ENCODE results near the gene UBXN10.
"Not testable (repeated sequence)": the region's sequence is repeated elsewhere in the genome, so short reads cannot be mapped to it uniquely, and the experiment has no call there.

The UBXN10 gene

DNA sequence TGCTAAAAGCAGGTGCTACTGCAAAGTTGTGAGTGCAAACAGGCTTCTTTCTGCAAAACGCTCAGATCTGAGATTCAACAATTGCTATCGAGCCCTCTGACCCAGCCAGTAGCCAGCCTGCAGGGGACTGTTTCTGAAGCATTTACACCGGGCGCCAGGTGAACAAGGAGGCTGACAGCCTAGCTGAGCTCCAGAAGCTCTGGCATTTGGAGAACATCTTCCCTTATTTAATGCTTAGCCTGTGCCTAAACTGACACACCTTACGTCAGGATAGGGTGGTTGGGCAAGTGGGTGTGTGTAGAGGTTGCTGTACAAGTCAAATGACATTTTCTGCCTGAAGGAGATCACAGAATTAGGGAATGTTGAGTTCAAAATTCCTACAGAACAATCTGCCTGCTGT, 16.3 kb downstream of the UBXN10 start:
- DNase-seq: no peak
- ATAC-seq: no peak

DNA sequence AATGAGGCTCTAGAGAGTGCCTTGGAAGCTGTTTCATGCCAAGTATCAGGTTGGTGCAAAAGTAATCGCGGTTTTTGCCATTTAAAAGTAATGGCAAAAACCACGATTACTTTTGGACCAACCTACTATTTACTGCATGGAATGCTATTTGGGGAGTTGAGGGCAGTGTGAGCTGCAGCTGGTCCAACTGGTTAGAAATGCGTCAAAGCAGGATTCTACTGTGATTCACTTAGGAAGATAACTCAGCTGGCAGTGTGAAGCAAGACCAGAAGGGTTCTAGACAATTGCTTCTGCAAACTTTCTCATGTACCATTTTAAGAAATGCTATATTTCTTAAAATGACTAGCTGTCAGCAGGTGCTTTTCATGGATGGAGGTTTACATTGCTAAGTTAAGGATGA, 21.6 kb downstream of the UBXN10 start:
- DNase-seq (no peak), ATAC-seq (no peak)

DNA sequence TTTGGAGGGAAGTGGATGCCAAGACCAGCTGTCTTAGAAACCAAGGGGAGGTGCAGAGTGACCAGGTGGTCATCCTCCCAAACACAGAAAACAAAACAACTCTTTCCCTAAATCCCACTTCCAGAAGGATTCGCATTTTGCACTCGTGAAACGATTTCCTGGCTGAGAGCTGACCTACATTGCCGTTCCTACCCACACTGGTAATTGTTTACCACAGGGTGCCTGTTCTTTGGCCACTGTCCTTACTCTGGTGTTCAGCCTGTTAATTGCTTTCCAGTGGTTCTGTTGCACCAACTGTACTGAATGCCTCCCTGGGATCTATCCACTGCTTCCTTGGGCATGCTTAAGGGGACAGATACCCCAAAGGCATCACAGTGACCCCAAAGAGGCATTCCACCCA, 23.6 kb downstream of the UBXN10 start:
- DNase-seq: no peak
- ATAC-seq: no peak

DNA sequence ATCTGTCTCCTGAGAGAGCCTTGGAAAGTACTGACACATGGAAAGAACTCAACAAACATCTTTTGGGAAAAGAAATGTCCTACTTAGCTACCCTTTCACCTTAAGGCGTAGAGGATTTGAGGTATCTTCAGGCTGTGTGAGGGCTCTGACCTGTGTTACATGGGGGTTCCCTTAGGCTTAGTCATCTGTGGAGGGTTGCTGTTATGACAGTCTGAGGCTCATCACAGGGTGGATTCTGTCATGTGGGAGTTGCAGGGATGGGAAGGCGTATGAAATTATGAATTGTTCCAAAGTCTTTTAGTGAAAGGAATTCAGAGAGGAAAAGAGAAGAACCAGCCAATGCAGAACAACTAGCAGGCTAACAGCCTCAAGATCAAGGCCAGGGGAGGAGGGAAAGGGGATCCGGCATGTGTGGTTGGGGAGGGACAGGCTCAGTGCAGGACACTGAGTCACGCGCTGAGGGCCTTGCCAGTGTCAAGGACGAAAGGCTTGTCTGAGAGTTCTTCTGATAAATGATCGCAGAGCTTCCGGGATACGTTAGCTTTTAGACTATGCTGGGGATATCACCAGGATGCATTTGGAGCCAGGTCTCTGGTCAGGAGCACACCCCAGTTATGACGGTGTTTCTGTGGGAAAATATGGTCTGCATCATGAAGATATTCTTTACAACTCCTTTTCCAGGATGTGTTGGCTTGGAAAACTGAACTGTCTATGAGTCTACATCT, 25.0 kb downstream of the UBXN10 start:
- DNase-seq (peak; percentile 15), ATAC-seq (peak; percentile 66)

DNA sequence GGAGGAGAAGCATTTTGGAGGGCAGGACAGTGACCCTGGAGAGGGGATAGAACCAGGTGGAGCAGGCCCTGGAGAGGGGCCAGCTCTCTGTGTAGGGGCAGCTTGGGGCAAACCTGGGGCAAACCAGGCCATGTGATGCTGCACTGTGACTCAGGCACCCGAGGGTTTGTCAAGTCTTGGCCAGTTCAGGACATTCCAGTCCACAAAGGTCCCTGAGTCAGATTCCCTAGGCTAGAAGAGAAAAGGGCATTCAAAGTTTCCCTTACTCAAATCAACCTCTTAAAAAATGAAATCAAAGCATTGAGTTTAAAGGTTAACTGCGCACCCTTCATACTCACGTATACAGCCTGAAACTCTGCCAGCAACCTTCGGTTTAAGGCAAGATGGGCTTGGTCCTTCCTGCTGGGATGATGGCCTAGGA, 25.6 kb downstream of the UBXN10 start:
- DNase-seq: peak; percentile 49
- peak; percentile 75 for ATAC-seq

DNA sequence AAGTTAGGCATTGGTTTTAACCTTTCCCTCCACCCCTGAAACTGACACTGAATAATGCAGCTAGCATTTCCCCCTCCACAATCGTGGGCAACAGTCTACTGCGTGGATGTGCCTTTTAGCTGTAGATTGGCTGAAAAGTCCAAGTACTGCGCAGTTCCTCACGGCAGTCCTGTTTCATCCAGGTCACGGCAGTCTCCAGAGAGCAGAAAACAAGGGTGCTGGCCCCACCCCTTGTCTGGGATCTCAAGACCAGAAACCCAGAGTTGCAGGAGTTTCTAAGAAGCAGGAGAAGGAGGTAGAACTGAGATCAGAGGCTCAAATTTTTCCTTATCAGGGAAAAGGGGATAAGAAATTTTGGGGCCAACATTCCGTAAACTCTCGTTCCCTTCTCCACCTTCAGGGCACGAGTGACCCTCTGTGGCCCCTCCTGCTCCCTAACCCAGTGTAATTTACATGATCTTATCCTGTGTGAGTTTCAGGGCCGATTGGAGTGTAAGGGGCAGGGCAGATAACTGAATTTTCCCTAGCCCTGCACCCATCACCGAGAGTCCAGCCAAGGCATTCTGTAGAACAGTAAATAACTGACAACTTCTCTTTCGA, 26.3 kb downstream of the UBXN10 start:
- no peak for DNase-seq
- ATAC-seq: peak; percentile 33

DNA sequence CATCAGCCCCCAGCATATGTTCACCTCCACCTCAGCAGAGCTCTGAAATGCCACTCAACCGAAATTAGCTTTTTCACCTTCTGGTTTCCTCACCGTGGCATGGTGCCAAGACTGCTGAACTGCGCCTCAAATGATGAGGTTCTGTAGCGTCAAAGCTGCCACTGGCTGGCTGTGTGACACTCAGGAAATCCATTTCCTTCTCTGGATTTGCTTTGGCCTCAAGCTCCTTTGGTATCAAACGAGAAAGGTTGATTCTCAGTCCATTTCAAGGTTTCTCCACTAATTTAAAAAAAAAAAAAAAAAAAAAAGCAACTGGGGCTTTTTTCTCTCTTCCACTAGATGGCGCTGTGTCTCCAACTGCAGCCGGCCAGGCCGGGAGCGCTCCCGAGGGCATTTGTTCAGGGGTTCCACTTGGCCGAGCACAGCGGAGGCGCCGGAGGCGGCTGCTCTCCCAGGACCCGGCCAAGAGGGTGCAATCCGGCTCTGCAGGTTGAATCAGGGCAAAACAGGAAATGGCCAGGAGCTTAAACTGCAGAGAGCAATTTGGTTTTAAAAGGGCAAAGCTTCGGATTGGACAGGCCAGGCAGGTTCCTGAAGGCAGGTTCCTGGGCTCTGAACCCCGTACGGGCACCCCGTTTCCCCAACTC, 26.9 kb downstream of the UBXN10 start:
- ATAC-seq (peak; percentile 40), DNase-seq (peak; percentile 71)

DNA sequence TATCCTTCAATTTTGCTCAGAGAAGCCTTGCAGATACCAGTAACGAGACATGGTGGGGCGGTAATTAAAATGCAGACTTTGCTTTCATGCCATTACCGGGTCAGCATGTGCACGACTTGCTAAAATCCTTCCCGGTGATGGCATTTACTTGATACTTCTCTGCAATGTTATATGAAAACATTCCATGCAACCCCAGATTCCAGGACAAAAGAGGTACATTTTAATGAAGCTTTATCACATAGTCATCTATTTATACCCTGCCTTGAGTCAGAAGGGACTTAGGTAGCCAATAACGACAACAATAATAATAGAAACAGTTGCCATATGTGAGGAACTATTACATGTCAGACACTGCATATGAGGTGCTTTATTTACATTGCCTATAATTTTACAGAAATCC, 29.8 kb downstream of the UBXN10 start:
- DNase-seq (no peak), ATAC-seq (no peak)

DNA sequence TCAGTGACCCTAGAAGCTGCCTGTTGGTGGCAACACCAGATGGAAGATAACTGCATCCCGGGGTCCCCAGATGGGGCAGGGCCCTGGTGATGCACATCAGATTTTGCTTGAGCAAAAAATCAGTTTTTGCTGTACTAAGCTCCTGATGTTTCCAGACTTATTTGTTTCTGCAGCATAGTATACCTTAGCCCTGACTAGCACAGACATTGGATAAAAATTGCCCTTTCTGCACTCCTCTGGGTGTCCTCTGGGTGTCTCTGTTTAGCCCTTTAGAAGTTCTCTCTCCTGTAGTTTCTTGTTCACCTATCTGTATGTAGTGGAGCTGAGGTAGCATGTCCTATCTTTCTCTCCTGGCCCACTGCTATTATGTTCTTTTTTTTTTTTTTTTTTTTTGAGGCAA, 30.7 kb downstream of the UBXN10 start:
- DNase-seq (no peak), ATAC-seq (no peak)

DNA sequence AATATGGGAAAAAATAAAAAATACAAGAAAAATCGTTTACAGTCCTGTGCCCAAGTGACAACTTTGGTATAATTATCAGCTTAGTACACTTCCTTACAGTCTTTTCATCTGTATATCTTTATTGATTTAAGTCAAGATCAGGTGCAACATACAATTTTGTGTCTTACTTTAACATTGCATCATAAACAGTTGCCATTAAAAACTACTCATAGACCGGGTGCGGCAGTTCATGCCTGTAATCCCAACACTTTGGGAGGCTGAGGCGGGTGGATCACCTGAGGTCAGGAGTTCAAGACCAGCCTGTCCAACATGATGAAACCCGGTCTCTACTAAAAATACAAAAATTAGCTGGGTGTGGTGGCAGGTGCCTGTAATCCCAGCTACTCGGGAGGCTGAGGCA, 33.2 kb downstream of the UBXN10 start:
- ATAC-seq, DNase-seq: not testable (repeated sequence)

DNA sequence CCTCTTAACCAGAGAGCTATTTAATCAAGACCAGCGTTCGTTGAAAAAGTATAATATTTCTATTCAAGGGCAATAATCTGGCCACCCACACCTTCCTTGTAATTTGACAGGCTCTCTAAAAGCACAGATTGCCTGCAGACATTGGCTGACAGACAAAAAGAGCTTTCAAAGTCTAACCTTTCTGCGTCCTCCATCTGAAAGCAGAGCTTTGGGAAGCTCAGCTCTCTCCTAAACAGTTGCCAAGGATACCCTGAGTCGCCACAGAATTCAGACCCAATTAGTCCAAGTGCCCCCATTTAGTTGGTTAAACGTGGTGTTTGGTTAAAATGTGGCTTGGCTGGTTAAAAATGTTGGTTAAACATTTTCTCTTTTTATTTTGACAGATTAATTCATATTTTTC, 34.1 kb downstream of the UBXN10 start:
- DNase-seq: no peak
- ATAC-seq: no peak

DNA sequence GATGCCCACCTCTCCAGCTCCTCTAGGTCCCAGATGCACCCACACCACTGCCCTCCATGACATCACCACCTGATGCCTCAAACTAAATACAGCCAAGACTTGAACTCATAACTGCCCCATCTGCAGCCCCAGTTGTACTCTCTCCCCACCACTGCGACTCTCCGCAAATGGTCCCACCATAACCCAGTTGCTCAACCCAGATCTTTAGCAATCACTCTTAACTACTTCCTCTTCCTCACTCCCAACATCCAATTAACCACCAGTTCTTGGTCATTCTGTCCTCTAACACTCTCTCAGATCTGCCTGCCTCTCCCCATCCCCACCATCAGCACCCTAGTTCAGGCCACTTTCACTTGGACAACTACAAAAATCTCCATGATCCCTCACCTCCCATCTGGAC, 37.2 kb downstream of the UBXN10 start:
- ATAC-seq: no peak
- no peak for DNase-seq

DNA sequence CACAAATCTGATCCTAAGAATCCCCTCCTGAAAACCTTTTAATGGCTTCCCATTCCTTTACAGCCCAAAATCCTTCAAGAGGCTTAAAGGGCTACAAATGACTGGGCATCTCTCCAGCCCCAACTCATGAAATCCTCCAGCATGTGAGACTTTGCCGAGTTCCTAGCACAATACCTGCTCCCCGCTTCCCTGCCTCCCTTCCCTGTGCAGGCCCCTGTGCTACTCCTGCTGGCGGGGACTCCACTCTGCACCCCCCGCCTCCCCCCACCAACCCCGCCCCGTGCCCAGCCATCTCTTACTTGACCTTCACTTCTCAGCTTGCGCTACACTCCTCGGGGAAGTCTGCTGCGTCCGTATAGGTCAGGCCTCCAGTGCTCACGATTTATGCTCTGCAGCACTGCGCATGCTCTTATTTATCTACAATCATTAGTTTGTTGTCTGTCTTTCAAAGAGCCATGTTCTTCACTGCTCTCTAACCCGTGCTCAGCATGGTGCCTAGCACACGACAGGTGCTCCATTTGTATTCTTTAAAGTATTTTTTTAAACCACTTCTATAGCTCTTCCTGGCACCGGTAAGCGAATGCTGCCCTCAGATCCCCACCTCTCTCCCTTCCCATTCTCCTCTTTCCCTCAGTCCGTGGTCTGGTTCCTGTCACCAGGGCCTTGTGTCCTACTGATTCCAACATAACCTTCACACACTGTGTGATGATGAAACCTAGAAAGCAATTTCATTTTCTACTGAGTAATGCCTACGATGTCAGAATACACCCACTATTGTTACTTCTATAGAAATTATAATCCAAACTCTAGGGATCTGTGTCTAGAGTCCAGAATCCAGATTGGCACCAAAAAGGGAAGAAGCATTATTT, 37.9 kb downstream of the UBXN10 start:
- no peak for ATAC-seq

DNA sequence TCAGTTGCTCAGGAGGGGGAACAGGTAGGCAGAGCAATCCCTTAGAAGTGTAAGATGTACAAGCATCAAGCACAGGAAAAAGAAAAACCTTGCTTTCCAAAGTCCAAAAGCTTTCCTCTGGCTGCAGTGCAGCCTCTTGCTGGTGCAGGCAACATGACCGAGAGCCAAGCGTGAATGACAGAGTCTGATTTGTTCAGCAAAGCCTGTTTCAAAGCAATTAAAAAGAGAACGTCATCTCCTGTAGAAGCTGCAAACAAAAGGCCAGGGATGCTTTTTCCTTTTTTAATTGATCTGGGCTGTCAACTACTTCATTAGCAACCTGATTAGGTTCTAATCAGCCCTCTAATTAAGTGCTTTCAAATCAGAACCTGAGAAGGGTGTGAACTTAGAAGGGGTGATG, 38.6 kb downstream of the UBXN10 start:
- no peak for ATAC-seq
- DNase-seq: no peak

More for the DNA sequence above, 37.9 kb downstream of the UBXN10 start:
- DNase-seq: no peak

DNA sequence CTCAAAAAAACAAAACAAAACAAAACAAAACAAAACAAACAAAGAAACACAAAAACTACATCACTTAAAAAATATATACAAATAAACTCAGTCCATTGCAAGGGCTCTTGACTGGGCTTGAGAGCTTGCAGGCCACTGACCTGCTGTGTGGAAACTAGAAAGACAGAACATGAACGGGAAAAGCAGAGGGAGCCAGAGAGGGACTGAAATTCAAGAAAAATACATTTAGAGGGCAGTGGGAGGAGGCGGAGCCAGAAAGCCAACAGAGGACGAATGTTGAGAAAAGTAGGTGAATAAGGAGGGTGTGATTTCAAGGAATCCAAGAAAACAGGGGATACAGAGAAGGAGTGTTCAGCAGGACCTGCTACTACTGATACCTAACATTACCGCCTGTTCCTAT, 41.8 kb downstream of the UBXN10 start:
- ATAC-seq: no peak
- DNase-seq: no peak

DNA sequence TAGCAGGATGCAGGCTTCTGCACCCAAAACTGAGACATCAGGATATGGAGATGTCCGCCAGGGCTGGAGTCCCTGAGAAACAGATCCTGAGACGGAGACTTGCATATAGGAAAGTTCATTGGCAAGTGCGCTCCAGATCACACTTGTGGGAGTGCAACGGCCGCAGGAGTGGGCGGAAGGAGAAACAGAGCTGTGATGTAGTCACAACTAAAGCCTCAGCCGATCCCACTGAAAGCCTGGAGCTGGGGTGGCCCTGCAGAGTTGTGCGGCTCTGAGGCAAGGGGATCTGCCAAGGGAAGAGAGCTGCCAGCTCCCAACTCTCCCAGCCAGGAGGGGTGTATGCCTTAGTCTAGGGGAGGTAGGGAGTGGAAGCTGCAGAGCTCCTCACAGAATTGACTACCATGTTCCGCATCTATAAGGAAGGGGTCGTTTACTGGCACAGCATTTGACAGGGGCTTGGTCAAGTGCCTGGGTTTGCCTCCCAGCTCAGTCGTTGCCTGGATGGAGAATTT, 42.5 kb downstream of the UBXN10 start:
- DNase-seq (no peak), ATAC-seq (no peak)

DNA sequence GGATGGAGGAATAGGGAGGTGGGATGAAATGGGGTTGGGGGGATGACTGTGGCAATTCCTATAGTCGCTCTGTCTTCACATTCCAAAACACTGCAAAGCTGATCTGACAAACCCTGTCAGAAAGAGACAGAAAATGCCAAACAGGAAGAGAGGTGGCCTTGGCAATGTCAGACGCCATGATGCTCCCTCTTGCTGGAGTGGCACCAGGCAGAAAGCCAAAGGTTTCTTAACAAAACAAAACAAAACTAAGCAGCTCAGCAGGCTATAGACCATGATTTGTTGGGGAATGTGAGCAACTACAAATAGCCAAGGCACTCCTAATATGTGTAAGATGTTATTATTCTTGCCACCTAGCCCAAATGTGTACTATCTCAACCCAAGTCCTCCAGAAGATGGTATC, 43.3 kb downstream of the UBXN10 start:
- no peak for DNase-seq
- ATAC-seq: no peak

DNA sequence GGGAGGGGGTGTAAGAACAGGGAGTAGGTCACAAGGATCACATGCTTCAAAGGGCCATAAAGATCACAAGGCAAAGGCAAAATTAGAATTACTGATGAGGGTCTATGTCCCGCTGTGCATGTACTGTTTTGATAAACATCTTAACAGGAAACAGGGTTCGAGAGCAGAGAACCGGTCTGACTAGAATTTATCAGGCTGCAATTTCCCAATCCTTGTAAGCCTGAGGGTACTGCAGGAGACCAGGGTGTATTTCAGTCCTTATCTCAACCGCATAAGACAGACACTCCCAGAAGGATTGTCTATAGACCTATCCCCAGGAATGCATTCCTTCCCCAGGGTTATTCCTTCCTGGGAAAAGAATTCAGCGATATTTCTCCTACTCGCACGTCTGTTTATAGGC, 46.7 kb downstream of the UBXN10 start:
- ATAC-seq, DNase-seq: not testable (repeated sequence)

DNA sequence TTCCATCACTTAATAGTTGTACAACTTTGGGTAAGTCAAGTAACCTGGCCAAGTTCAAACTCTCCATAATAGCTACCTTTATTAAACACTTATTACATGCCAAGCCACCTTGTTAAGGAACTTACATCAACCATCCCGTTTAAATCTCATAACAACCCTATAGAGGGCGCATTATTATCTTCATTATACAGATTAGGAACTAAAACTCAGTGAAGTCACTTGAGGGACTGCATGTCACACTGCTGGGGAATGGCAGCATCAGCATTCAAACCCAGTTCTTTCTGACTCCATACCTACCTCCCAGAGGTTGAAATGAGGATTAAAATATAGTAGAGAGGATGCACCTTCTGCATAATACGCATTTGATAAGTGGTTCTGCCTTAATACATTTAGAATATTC, 47.5 kb downstream of the UBXN10 start:
- DNase-seq: no peak
- no peak for ATAC-seq

DNA sequence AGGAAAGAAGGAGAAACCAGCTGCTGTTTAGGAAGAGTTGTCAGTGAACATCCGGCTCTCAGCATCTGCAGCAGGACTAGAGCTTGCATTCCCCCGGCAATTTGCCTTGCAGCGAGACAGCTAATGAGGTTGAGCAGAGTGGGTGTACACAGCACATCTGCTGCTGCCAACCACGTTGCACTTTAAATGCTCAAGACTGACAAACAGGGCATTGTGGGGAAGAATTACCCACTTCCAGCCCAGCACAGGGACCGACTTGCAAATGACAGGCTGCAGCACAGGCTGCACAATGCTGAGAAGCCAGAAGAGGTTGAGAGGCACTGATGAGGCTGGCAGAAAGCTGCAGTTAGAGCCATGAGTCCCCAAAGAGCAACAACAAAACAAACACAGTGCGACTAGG, 48.0 kb downstream of the UBXN10 start:
- no peak for DNase-seq
- ATAC-seq: no peak

DNA sequence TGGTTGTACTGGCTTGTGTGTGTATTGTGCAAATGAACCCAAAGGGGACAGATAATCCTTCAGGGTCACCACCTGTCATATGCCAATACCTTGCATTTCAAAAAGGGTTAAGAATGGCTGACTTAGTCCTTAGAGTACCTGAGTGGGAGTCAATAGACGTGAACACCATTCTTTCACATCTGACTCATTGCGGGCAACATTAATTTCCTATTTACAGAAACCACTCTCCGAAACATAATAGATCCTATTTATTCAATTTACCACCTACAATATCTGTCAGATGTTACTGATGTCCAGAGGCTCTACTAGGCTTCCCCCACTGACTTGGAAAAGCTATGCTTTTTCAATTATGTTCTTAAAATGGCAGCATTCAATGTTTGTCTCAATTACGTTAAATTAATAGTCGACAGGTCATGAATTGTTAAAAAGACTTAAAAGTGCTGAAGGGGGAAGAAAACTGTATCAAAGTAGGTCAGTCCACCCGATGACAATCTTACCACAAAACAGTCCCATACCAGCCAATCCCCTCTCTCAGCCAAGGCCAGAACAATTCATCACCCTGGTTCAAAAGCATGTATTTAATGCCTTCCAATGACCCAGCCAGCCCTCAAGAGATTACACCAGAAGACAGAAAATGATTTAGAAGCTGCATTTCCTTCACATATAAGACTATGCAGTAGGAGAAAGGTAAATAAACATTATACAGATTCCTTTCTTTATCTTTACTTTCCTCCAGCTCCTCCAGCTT, 49.1 kb downstream of the UBXN10 start:
- ATAC-seq (no peak), DNase-seq (no peak)

DNA sequence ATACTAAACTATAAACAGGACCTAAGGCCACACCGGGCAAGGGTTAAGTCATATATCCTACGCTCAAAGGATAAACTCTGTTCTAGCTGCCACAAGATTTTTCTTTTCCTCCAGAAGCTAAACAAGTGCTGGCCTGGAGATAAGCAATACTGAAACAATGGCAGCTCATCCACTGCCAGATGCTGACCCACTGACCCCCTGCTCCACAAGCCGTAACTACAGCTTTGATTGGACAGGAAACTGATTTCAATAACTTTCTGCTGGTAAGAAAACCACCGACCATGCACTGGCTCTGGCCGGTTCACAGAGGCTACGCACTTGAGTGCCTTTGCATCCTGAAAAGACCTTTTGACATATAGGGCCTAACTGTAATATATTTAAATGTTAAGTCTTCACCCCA, 51.8 kb downstream of the UBXN10 start:
- ATAC-seq (no peak), DNase-seq (no peak)
